Sigmoid colon (tissue), 3 donors: ENCODE data around the gene GAL3ST2.

ENCODE experiments used
- POLR2A ChIP-seq, 2 donors: fragments of 450-650 bp; IDR thresholded peaks; one replicate each; pipeline ENCODE4 v1.6.1; 2016; ENCODE audit warnings: antibody characterized with exemption in 2 of 2, mild to moderate bottlenecking in 2 of 2, moderate library complexity in 2 of 2
- TF ChIP-seq, protein P1 (sequence below), 4 experiments: fragments of 450-650 bp in 3 of 4; fragments of 200-600 bp in 1 of 4; IDR thresholded peaks; one replicate each; pipeline ENCODE4 v1.5.1; 2016 to 2019; ENCODE audit warnings: antibody characterized with exemption in 4 of 4, mild to moderate bottlenecking in 3 of 4, moderate library complexity in 2 of 4

DNA sequence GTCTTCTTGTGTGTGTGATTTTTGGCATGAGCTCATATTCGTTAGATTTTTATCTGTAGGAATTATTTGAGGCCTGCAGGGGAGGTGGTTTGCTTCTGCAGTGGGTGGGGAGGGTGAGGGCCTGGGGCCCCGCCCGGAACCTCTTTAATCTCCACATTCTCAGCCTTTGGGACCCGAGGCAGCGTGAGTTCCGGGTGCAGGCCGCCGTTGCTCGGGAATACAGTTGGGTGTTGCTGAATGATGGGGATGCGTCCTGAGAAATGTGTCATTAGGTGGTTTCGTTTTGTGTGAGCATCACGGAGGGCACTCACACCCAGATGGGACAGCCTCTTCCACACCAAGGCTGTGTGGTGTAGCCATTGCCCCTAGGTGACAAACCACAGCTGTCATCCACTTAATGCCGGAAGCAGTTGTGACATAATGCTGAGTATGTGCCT is 13.7 kb upstream of the GAL3ST2 start:
- TF ChIP-seq POLR2A (IDR thresholded peaks at IDR 0.05), result no peak
- TF ChIP-seq, protein P1, sequence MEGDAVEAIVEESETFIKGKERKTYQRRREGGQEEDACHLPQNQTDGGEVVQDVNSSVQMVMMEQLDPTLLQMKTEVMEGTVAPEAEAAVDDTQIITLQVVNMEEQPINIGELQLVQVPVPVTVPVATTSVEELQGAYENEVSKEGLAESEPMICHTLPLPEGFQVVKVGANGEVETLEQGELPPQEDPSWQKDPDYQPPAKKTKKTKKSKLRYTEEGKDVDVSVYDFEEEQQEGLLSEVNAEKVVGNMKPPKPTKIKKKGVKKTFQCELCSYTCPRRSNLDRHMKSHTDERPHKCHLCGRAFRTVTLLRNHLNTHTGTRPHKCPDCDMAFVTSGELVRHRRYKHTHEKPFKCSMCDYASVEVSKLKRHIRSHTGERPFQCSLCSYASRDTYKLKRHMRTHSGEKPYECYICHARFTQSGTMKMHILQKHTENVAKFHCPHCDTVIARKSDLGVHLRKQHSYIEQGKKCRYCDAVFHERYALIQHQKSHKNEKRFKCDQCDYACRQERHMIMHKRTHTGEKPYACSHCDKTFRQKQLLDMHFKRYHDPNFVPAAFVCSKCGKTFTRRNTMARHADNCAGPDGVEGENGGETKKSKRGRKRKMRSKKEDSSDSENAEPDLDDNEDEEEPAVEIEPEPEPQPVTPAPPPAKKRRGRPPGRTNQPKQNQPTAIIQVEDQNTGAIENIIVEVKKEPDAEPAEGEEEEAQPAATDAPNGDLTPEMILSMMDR (IDR thresholded peaks at IDR 0.05), result no peak
